Activated CD4-positive, alpha-beta T cell treated with anti-CD3 and anti-CD28 coated beads, Interleukin-2, amount 50 U/mL, for 16 hours (primary cell): ENCODE data around the gene FERD3L.

Experiments used
- DNase-seq: peaks from one replicate; pipeline ENCODE4 v3.0.0-alpha.2; 2020

Gene FERD3L

GRCh38 chr7:19098510-19098909 lies 46.7 kb downstream of the FERD3L start:
- DNase-seq = no peak

GRCh38 chr7:19097165-19098055 lies 47.8 kb downstream of the FERD3L start:
- DNase-seq = no peak

GRCh38 chr7:19095353-19095860 lies 49.8 kb downstream of the FERD3L start:
- DNase-seq = no peak
